ENCODE measurements around the gene LSMEM2. TPM values are rescaled to one million over a fixed set of nuclear protein-coding genes. Genes with fewer than 3 reads are reported as not detected.
"Not testable (repeated sequence)": the region's sequence is repeated elsewhere in the genome, so short reads cannot be mapped to it uniquely, and the experiment has no call there.

The LSMEM2 gene
- total RNA-seq (2014; rRNA removed; shearing (Covaris generic)), result not detected in 2 replicates
- polyA plus RNA-seq (2014; cell fraction: nucleus; rRNA removed), result not detected in 2 replicates

GRCh38 chr3:50278880-50279224, at the start of gene LSMEM2:
Gene LSMEM2 (plus strand): TSS chr3:50279087. CDS start chr3:50279114, 27 bp downstream.
- DNase-seq (ENCODE audit: extremely low read depth, low read depth), result no peak

GRCh38 chr3:50229490-50229889, 49.4 kb upstream of the LSMEM2 start:
- DNase-seq (ENCODE audit: extremely low read depth, low read depth), result no peak

GRCh38 chr3:50230104-50230793, 48.6 kb upstream of the LSMEM2 start:
- DNase-seq (ENCODE audit: extremely low read depth, low read depth), result no peak

- no peak for DNase-seq (ENCODE audit: extremely low read depth, low read depth)
These were observed 48.1 kb upstream of the LSMEM2 start for GRCh38 chr3:50230794-50231125.

- no peak for DNase-seq (ENCODE audit: extremely low read depth, low read depth)
These were observed 47.3 kb upstream of the LSMEM2 start for GRCh38 chr3:50231581-50231980.

- DNase-seq (ENCODE audit: extremely low read depth, low read depth), result no peak
These were observed 46.6 kb upstream of the LSMEM2 start for GRCh38 chr3:50232303-50232702.

GRCh38 chr3:50233176-50233575, 45.7 kb upstream of the LSMEM2 start:
- no peak for DNase-seq (ENCODE audit: extremely low read depth, low read depth)

GRCh38 chr3:50235716-50236483, 43.0 kb upstream of the LSMEM2 start, which contains the start of gene GNAI2:
Gene GNAI2 (plus strand): TSS chr3:50236204. CDS start chr3:50236336, 132 bp downstream.
- peak; percentile 95 for DNase-seq (ENCODE audit: extremely low read depth, low read depth)

- no peak for DNase-seq (ENCODE audit: extremely low read depth, low read depth)
These were observed 42.3 kb upstream of the LSMEM2 start for GRCh38 chr3:50236484-50237132.

- DNase-seq (ENCODE audit: extremely low read depth, low read depth), result no peak
These were observed 41.7 kb upstream of the LSMEM2 start for GRCh38 chr3:50237133-50237651.

- peak; percentile 46 for DNase-seq (ENCODE audit: extremely low read depth, low read depth)
These were observed 40.9 kb upstream of the LSMEM2 start for GRCh38 chr3:50237754-50238548.

- no peak for DNase-seq (ENCODE audit: extremely low read depth, low read depth)
These were observed 40.3 kb upstream of the LSMEM2 start for GRCh38 chr3:50238549-50239026.

- DNase-seq (ENCODE audit: extremely low read depth, low read depth), result no peak
These were observed 39.2 kb upstream of the LSMEM2 start for GRCh38 chr3:50239649-50240048.

- no peak for DNase-seq (ENCODE audit: extremely low read depth, low read depth)
These were observed 37.7 kb upstream of the LSMEM2 start for GRCh38 chr3:50241163-50241562.

- no peak for DNase-seq (ENCODE audit: extremely low read depth, low read depth)
These were observed 37.0 kb upstream of the LSMEM2 start for GRCh38 chr3:50241713-50242380.

- no peak for DNase-seq (ENCODE audit: extremely low read depth, low read depth)
These were observed 36.5 kb upstream of the LSMEM2 start for GRCh38 chr3:50242381-50242770.

- DNase-seq (ENCODE audit: extremely low read depth, low read depth), result no peak
These were observed 35.9 kb upstream of the LSMEM2 start for GRCh38 chr3:50242851-50243542.

- no peak for DNase-seq (ENCODE audit: extremely low read depth, low read depth)
These were observed 35.4 kb upstream of the LSMEM2 start for GRCh38 chr3:50243543-50243895.

GRCh38 chr3:50244813-50245212, 34.1 kb upstream of the LSMEM2 start:
- DNase-seq (ENCODE audit: extremely low read depth, low read depth), result not testable (repeated sequence)

Data from NCI-H460 (cell line).